ENCODE measurements around the gene CD86.

CD86 gene

DNA sequence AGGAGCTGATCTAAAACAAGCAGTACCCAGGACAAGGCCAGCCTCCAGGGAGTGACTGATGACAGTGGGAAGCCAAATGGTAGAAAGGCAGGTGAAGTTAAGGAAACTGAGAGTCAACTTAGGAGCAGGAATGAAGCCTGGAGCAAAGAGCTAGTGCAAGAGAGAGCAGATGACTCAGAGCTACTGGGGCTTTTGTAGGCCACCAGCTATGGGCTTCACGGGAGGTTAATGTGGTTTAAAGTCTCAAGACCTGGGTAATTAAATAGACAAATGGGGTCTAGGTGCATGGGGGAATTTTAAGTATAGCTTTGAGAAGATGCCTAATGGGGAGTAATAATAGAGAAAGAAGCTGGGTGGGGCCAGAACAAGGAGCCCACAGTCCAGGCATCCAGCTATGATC, 3.1 kb downstream of the CD86 start:
- no peak for DNase-seq (ENCODE audit: low read depth, low spot score)

- no peak for DNase-seq (ENCODE audit: low read depth, low spot score)
Observed at GRCh38 chr3:122060040-122060698, 5.0 kb downstream of the CD86 start.

DNA sequence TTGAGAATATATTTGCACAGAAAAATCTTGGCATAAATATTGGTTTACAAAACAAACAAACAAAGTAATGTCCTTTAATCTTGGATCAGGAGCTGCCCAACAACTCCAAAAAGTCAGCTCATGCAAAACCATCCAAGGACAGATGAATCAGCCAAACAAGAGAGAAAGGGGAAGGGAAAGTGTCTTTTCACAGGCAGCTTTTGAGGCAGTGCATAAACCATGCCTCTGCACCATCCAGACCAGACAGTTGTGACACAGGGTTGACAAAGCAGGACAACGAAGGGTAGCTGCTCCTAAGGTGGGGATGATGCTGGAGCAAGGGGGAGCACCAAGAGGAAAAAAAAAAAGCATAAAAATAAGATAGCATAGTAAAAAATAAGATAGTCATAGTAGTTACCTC, 8.7 kb downstream of the CD86 start:
- DNase-seq (ENCODE audit: low read depth, low spot score) = no peak

GRCh38 chr3:122064326-122064725, 9.2 kb downstream of the CD86 start:
- DNase-seq (ENCODE audit: low read depth, low spot score) = no peak

- no peak for DNase-seq (ENCODE audit: low read depth, low spot score)
Observed at GRCh38 chr3:122066331-122067213, 11.4 kb downstream of the CD86 start.

GRCh38 chr3:122067214-122067550, 12.0 kb downstream of the CD86 start:
- DNase-seq (ENCODE audit: low read depth, low spot score) = no peak

GRCh38 chr3:122067588-122068240, 12.6 kb downstream of the CD86 start:
- no peak for DNase-seq (ENCODE audit: low read depth, low spot score)

- DNase-seq (ENCODE audit: low read depth, low spot score) = no peak
Observed at GRCh38 chr3:122074621-122075265, 19.6 kb downstream of the CD86 start.

DNA sequence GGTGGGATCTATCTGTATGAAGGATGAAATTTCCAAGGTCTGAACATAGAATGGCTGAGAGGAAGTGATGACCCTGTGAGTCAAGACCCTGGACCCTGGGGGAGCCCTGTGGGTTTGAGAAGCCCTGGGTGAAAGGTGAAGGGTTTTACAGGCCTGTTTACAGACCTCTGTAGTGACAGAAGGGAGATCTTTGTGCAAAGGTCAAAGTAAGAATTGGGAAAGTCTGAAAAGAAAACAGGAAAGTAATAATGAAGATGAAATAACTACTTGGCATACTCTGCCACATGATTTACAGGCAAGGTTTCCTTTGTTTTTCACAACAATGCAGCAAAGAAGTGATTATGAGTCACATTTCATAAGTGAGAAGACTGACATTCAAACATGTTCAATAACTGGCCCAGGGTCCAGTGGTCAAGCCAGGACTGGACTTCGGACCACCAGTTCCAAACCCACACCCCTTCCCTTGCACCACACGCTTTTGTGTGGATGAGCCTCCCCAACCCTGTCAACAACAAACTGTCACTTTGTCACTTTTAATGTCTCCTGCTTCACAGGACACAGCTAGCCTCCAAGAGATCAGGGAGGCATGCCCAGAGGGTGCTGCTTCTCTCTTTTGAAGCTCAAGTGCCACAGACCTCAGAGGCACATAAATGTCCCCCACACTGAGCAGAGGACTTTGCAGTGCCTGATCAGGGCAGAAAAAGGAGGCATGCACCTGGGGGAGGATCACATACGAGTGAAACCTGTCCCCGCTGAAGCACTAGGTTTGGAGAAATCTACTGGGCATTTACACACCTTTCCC, 21.5 kb downstream of the CD86 start:
- no peak for DNase-seq (ENCODE audit: low read depth, low spot score)

GRCh38 chr3:122077293-122078234, 22.4 kb downstream of the CD86 start:
- no peak for DNase-seq (ENCODE audit: low read depth, low spot score)

DNA sequence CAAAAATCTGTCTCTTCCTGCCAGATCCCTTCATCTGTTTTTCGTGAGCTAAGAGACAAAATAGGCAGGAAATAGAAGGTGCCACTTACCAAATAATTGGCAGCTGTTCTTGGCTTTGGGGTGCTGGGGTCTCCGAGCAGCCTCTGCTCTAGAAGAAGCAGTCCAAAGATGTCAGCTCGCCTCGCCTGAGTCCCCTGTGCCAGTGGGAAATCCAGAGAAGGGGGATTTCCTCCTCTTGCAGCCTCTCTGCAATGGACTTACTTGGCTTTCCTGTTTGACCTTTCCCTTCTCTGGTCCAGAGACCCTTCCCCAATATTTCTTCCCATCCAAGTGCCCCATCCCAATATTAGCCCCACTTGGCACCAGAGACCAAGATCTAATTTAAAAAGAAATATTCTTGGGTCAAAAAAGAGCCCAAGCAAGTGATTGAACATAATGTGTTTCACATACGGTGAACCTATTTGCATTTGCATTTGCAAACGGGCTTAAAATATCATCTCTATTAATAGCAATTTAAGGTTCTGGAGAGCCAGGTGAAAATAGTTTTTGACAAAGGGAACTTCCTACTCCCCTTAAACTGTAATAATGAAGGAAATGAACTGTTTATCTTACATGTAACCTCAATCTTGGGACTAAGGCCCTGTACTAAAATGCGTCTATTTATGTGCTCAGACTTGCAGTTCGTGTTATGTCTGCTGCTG, 23.2 kb downstream of the CD86 start:
- DNase-seq (ENCODE audit: low read depth, low spot score) = no peak

- DNase-seq (ENCODE audit: low read depth, low spot score) = no peak
Observed at GRCh38 chr3:122079524-122080206, 24.5 kb downstream of the CD86 start.

- DNase-seq (ENCODE audit: low read depth, low spot score) = no peak
Observed at GRCh38 chr3:122080207-122080587, 25.0 kb downstream of the CD86 start.

- no peak for DNase-seq (ENCODE audit: low read depth, low spot score)
Observed at GRCh38 chr3:122081543-122082247, 26.5 kb downstream of the CD86 start.

DNA sequence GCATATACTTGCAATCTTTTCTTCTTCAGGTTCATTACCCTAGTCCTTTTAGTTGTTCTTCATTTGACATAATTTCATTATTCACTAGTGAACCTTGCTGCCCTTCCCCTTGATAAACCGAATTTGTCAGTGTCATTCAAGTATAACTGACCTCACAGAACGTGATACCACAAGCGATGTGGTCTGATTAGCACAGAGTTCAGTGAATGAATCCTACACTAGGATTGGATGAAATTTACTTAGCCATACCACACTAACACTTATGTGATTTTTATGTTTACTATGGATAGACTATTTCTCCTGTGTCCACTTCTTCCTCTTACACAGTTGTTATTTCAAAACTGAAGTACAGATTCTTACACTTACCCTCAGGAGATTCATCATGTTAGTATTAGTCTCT, 27.2 kb downstream of the CD86 start:
- DNase-seq (ENCODE audit: low read depth, low spot score) = no peak

- no peak for DNase-seq (ENCODE audit: low read depth, low spot score)
Observed at GRCh38 chr3:122084799-122085198, 29.6 kb downstream of the CD86 start.

DNA sequence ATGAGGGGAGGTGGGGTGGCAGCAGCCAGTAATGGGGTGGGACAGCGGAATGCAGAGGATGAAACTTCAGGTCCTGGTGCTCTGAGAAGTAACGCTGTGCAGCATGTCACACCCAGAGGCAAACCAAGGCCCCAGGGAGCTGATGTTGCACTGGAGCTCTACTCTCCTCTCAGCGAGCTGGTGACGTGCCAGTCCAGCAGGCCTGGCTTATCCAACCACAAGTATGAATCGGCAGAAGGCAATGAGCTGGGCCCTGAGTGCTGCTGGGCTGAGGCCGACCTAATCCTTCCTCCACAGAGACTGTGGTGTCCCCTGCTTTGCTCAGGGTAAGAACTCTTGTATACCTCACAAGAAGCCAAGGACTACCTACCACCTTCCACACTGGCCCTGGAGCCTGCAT, 30.5 kb downstream of the CD86 start:
- DNase-seq (ENCODE audit: low read depth, low spot score) = no peak

DNA sequence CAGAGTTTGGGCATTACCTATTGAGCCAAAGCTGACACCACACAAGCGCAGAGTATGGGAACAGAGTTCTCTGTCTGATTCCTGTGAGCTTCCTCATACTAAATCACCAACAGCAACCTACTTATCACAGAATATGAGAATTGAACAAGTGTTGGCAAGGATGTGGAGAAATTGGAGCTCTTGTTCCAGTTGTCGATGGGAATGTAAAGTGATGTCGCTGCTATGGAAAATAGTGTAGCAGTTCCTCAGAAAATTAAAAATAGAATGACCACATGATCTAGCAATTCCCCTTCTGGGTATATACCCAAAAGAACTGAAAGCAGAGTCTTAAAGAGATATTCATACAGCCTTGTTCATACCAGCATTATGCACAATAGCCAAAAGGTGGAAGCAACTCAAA, 33.4 kb downstream of the CD86 start:
- DNase-seq (ENCODE audit: low read depth, low spot score) = no peak

Measured in iPS DF 19.7 (cell line).